Measurements from ENCODE around the gene OR56A4. TPM values are rescaled to one million over a fixed set of nuclear protein-coding genes. Genes with fewer than 3 reads are reported as not detected.

OR56A4 gene
- 0.06 TPM for total RNA-seq

- no peak for DNase-seq (ENCODE audit: low spot score)
Observed at GRCh38 chr11:6006846-6007245, at the start of gene OR56A4. Gene OR56A4, minus strand, starts transcription at chr11:6006946. Its CDS starts 3,954 bp downstream, at chr11:6002992.

GRCh38 chr11:6055569-6055968 lies 48.8 kb upstream of the OR56A4 start:
- DNase-seq (ENCODE audit: low spot score): no peak

GRCh38 chr11:6052374-6052773 lies 45.6 kb upstream of the OR56A4 start:
- no peak for DNase-seq (ENCODE audit: low spot score)

- DNase-seq (ENCODE audit: low spot score): no peak
Observed at GRCh38 chr11:6040874-6041273, 34.1 kb upstream of the OR56A4 start.

- no peak for DNase-seq (ENCODE audit: low spot score)
Observed at GRCh38 chr11:6030708-6031405, 24.1 kb upstream of the OR56A4 start, which contains the start of gene OR56A1. Gene OR56A1, minus strand, starts transcription at chr11:6030758. Its CDS starts 3,066 bp downstream, at chr11:6027692.

GRCh38 chr11:6027501-6027900 lies 20.8 kb upstream of the OR56A4 start:
- DNase-seq (ENCODE audit: low spot score): no peak

- no peak for DNase-seq (ENCODE audit: low spot score)
Observed at GRCh38 chr11:6025056-6025455, 18.3 kb upstream of the OR56A4 start.

GRCh38 chr11:6022956-6023355 lies 16.2 kb upstream of the OR56A4 start:
- peak; percentile 19 for DNase-seq (ENCODE audit: low spot score)

- DNase-seq (ENCODE audit: low spot score): no peak
Observed at GRCh38 chr11:6013042-6013441, 6.3 kb upstream of the OR56A4 start.

GRCh38 chr11:6012035-6012668 lies 5.4 kb upstream of the OR56A4 start:
- no peak for DNase-seq (ENCODE audit: low spot score)

GRCh38 chr11:6006395-6006794 lies 351 bp downstream of the OR56A4 start:
- DNase-seq (ENCODE audit: low spot score): no peak

- no peak for DNase-seq (ENCODE audit: low spot score)
Observed at GRCh38 chr11:6002202-6002699, 4.5 kb downstream of the OR56A4 start.

- DNase-seq (ENCODE audit: low spot score): no peak
Observed at GRCh38 chr11:5994791-5995190, 12.0 kb downstream of the OR56A4 start.

- no peak for DNase-seq (ENCODE audit: low spot score)
Observed at GRCh38 chr11:5992604-5993251, 14.0 kb downstream of the OR56A4 start.

- DNase-seq (ENCODE audit: low spot score): no peak
Observed at GRCh38 chr11:5992150-5992549, 14.6 kb downstream of the OR56A4 start.

- DNase-seq (ENCODE audit: low spot score): no peak
Observed at GRCh38 chr11:5989203-5989602, 17.5 kb downstream of the OR56A4 start.

- DNase-seq (ENCODE audit: low spot score): no peak
Observed at GRCh38 chr11:5986885-5987284, 19.9 kb downstream of the OR56A4 start, which contains the start of gene OR52L1. Gene OR52L1, minus strand, starts transcription at chr11:5986985. Its CDS starts 55 bp downstream, at chr11:5986930.

GRCh38 chr11:5983443-5983842 lies 23.3 kb downstream of the OR56A4 start:
- no peak for DNase-seq (ENCODE audit: low spot score)

- DNase-seq (ENCODE audit: low spot score): no peak
Observed at GRCh38 chr11:5973530-5973929, 33.2 kb downstream of the OR56A4 start.

- no peak for DNase-seq (ENCODE audit: low spot score)
Observed at GRCh38 chr11:5968394-5968793, 38.4 kb downstream of the OR56A4 start, which contains the start of gene OR56A5. Gene OR56A5, minus strand, starts transcription at chr11:5968494. Its CDS starts 0 bp downstream, at chr11:5968494.

- DNase-seq (ENCODE audit: low spot score): no peak
Observed at GRCh38 chr11:5967708-5968107, 39.0 kb downstream of the OR56A4 start.

- no peak for DNase-seq (ENCODE audit: low spot score)
Observed at GRCh38 chr11:5966958-5967357, 39.8 kb downstream of the OR56A4 start.
